Keratinocyte (primary cell): ENCODE measurements around the gene GALP. TPM values are rescaled to one million over a fixed set of nuclear protein-coding genes. Genes with fewer than 3 reads are reported as not detected.

Source experiments
- DNase-seq: peaks from one replicate; pipeline ENCODE4 v3.0.0-alpha.2; 2011; ENCODE audit warnings: low read depth, missing footprints, low spot score
- FAIRE-seq: peaks from 2 replicates; lab custom pipeline; 2011; peaks lifted over from hg19 to GRCh38; lab: Jason Lieb, UNC
- H2AFZ ChIP-seq: 2 replicates; pipeline ENCODE4 v1.6.0; 2012; ENCODE audit warnings: low read length, control low read depth, inconsistent platforms; ENCODE audit not compliant: control insufficient read depth
- H3K27ac ChIP-seq: 2 replicates; pipeline ENCODE4 v1.5.1; 2011; ENCODE audit warnings: low read length; ENCODE audit not compliant: control insufficient read depth, insufficient read depth
- H3K27me3 ChIP-seq: 3 replicates; pipeline ENCODE4 v1.6.0; 2011; ENCODE audit warnings: low read length; ENCODE audit not compliant: control insufficient read depth, insufficient read depth; ENCODE audit errors: extremely low read depth
- H3K36me3 ChIP-seq, 2 experiments: 2 replicates in 1 of 2; 3 replicates in 1 of 2; pipeline ENCODE4 v1.5.1; 2011; ENCODE audit warnings: low read length in 2 of 2, mild to moderate bottlenecking in 1 of 2; ENCODE audit not compliant: control insufficient read depth in 2 of 2, insufficient read depth in 2 of 2; ENCODE audit errors: extremely low read depth in 1 of 2
- H3K4me1 ChIP-seq: 3 replicates; pipeline ENCODE4 v1.5.1; 2011; ENCODE audit warnings: low read length; ENCODE audit not compliant: control insufficient read depth, insufficient read depth; ENCODE audit errors: extremely low read depth
- H3K4me2 ChIP-seq: 3 replicates; pipeline ENCODE4 v1.6.0; 2011; ENCODE audit warnings: low read depth, low read length; ENCODE audit not compliant: control insufficient read depth, insufficient read depth; ENCODE audit errors: extremely low read depth
- H3K4me3 ChIP-seq, 3 experiments: fragments of 200-600 bp in 1 of 3; sonication (generic) in 1 of 3; 2 replicates in 2 of 3; 3 replicates in 1 of 3; pipeline ENCODE4 v1.5.1; 2011 to 2016; ENCODE audit warnings: low read length in 3 of 3, mild to moderate bottlenecking in 3 of 3, control low read depth in 2 of 3, inconsistent platforms in 1 of 3, low read depth in 1 of 3, mixed read lengths in 1 of 3, mixed run types in 1 of 3, moderate library complexity in 1 of 3; ENCODE audit not compliant: control insufficient read depth in 2 of 3, insufficient read depth in 2 of 3; ENCODE audit errors: extremely low read depth in 1 of 3
- H3K79me2 ChIP-seq: 2 replicates; pipeline ENCODE4 v1.6.0; 2012; ENCODE audit warnings: low read length; ENCODE audit not compliant: control insufficient read depth, insufficient read depth
- H3K9ac ChIP-seq: 3 replicates; pipeline ENCODE4 v1.6.0; 2011; ENCODE audit warnings: low read length; ENCODE audit not compliant: control insufficient read depth, insufficient read depth; ENCODE audit errors: extremely low read depth
- H3K9me1 ChIP-seq: 3 replicates; pipeline ENCODE4 v1.6.0; 2011; ENCODE audit warnings: low read length; ENCODE audit not compliant: control insufficient read depth, insufficient read depth; ENCODE audit errors: extremely low read depth
- H3K9me3 ChIP-seq: 2 replicates; pipeline ENCODE4 v1.5.1; 2012; ENCODE audit warnings: low read depth, low read length; ENCODE audit not compliant: control insufficient read depth
- H4K20me1 ChIP-seq: 3 replicates; pipeline ENCODE4 v1.6.0; 2011; ENCODE audit warnings: low read length; ENCODE audit not compliant: control insufficient read depth, insufficient read depth; ENCODE audit errors: extremely low read depth
- EZH2 ChIP-seq: IDR thresholded peaks from one replicate; pipeline ENCODE4 v1.6.1; 2012; ENCODE audit warnings: inconsistent platforms, mild to moderate bottlenecking, low read length, moderate library complexity
- dilution Hi-C: fragments of 300-500 bp; cut with MboI; formaldehyde crosslinking; loops from one replicate; pipeline ENCODE4 v1.7.0; 2020; ENCODE audit warnings: low sequenced_read_pairs; ENCODE audit not compliant: extremely low pct_ligation_motif_present
- polyA plus RNA-seq, 5 experiments: library from polyadenylated mRNA; depleted of rRNA in 3 of 5; stranded (reverse) in 3 of 5; stranded (forward) in 1 of 5; unstranded in 1 of 5; fragments of >200 nt; gene quantifications; 1 replicate in 1 of 5; 2 replicates in 3 of 5; 3 replicates in 1 of 5; pipeline versions ENCODE4 v1.2.1 to v1.2.3, GENCODE V29; 2011 to 2012; ENCODE audit warnings: missing spikeins in 2 of 5, low read depth in 1 of 5, low replicate concordance in 1 of 5
- TF ChIP-seq, protein P1 (sequence below), 3 experiments: IDR thresholded peaks in 1 of 3; conservative IDR thresholded peaks in 1 of 3; optimal IDR thresholded peaks in 1 of 3; 2 replicates in 2 of 3; 3 replicates in 1 of 3; pipeline versions ENCODE3 to v1.5.1; 2011; ENCODE audit warnings: low read length in 3 of 3, mild to moderate bottlenecking in 3 of 3, moderate library complexity in 2 of 3, control low read depth in 1 of 3, inconsistent platforms in 1 of 3; ENCODE audit not compliant: insufficient read depth in 2 of 3; ENCODE audit errors: extremely low read depth in 1 of 3

Gene GALP
- polyA plus RNA-seq, 1 donor (not counting 4 experiments of a cell fraction or from before 2014, with no cell fraction given), result not detected

DNA sequence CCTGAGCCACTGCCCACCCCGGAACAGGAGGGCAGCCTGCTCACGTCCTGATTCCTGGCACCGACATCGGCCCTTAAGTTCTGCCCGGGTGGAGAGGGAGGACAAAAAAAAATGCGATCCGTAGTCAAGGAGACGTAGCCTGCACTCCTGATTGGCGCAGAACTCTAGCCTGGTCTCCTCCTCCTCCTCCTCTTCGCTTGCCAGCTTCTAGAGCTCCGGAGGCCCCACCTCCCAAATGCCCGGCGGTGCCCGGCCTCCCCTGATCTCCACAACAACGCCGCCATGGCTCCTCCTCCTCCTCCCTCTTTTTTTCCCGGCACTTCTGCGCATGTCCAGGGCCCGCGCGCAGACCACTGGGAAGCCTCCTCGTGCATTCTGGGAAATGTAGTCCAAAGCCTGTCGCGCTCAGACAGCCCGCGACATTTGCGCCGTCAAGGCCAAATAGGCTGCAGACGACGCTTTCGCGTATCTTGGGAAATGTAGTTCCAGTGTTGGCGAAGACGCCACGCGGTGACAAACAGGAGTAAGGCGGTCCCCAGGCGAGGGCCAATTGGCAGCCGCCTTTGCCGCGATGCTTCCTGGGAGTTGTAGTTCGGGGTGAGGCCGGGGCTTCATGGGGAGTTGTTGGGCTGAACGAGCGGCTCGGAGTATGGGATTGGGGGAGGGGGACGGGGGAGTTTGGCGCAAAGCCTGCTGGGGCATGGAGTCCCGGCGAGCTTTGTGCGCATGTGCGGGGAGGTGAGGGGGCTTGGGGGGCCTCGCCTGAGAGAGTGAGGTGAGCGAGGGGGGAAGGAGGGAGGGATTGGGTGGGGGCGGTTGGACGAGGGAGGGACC is 35.0 kb upstream of the GALP start, which contains the start of gene ZNF444:
Gene ZNF444, plus strand, starts transcription at position 705 of the 834 bp plus-strand sequence. CDS start 5,625 bp downstream, outside the sequence.
- H3K4me1 ChIP-seq, result peaks cover 13% of the 10 kb centered on the region
- peaks cover 3 to 6% of the 10 kb centered on the region in 2 experiments for H3K36me3 ChIP-seq
- no peaks in the 10 kb centered on the region for H3K9me3 ChIP-seq
- no peak for TF ChIP-seq EZH2
- TF ChIP-seq, protein P1, sequence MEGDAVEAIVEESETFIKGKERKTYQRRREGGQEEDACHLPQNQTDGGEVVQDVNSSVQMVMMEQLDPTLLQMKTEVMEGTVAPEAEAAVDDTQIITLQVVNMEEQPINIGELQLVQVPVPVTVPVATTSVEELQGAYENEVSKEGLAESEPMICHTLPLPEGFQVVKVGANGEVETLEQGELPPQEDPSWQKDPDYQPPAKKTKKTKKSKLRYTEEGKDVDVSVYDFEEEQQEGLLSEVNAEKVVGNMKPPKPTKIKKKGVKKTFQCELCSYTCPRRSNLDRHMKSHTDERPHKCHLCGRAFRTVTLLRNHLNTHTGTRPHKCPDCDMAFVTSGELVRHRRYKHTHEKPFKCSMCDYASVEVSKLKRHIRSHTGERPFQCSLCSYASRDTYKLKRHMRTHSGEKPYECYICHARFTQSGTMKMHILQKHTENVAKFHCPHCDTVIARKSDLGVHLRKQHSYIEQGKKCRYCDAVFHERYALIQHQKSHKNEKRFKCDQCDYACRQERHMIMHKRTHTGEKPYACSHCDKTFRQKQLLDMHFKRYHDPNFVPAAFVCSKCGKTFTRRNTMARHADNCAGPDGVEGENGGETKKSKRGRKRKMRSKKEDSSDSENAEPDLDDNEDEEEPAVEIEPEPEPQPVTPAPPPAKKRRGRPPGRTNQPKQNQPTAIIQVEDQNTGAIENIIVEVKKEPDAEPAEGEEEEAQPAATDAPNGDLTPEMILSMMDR (optimal IDR thresholded peaks at IDR 0.05 in 1 of 3, IDR thresholded peaks at IDR 0.05 in 1 of 3, conservative IDR thresholded peaks at IDR 0.05 in 1 of 3; ENCODE audit: extremely low read depth in 1 of 3, insufficient read depth in 2 of 3, low read length in 3 of 3), result no peak
- H3K9ac ChIP-seq, result peak within 1 kb of the TSS; percentile 77
- dilution Hi-C loops, result no loop called here
- H4K20me1 ChIP-seq, result no peaks in the 10 kb centered on the region
- H3K27ac ChIP-seq, result peak within 1 kb of the TSS; percentile 80
- no peaks in the 10 kb centered on the region for H3K9me1 ChIP-seq
- peaks cover 29% of the 10 kb centered on the region for H3K79me2 ChIP-seq
- peak within 1 kb of the TSS; percentile 59 to 86 (median 79) for H3K4me3 ChIP-seq
- FAIRE-seq (peak; percentile 87), DNase-seq (peak; percentile 93)
- no peaks in the 10 kb centered on the region for H3K27me3 ChIP-seq
- peak within 1 kb of the TSS; percentile 88 for H2AFZ ChIP-seq
- H3K4me2 ChIP-seq, result peak within 1 kb of the TSS; percentile 92

DNA sequence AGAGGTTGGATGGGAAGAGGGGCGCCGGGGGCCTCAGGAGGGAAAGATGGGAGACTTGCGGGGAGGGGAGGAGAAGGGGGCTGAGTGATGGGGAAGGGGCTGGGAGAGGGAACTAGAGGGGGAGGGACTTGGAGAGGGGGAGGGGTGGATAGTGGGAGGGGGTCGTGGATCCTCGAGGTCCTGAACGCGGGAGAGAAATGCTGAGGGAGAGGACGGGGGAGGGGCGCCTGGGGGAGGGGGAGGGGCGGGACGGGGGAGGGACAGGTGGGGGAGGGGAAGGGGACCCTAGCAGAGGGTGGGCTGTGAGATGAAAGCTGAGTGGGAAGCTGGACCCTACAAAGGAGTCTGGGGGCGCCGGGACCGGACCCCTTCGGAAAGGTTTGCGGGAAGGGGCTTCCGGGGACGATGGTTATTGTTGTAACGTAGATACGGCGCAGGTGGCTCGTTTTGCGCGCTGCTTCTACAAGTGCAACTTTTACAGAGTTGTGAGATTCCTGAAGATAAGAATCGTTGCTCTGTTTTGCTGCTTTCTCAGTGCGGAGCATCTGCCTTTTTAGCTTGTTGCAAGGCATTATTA is 34.3 kb upstream of the GALP start:
- no peak for FAIRE-seq
- no peak for TF ChIP-seq EZH2
- TF ChIP-seq, protein P1 (optimal IDR thresholded peaks at IDR 0.05 in 1 of 3, IDR thresholded peaks at IDR 0.05 in 1 of 3, conservative IDR thresholded peaks at IDR 0.05 in 1 of 3; ENCODE audit: extremely low read depth in 1 of 3, insufficient read depth in 2 of 3, low read length in 3 of 3), result no peak

More for the DNA sequence above, 34.3 kb upstream of the GALP start:
- dilution Hi-C loops, result no loop called here
- peak overlapping the region; percentile 92 for H3K4me2 ChIP-seq
- peak overlapping the region; percentile 59 to 79 (median 74) for H3K4me3 ChIP-seq
- H4K20me1 ChIP-seq, result no peaks in the 10 kb centered on the region
- H3K27ac ChIP-seq, result peak overlapping the region; percentile 20
- H3K36me3 ChIP-seq, result peaks cover 3 to 6% of the 10 kb centered on the region in 2 experiments
- H3K79me2 ChIP-seq, result peaks cover 29% of the 10 kb centered on the region
- peaks cover 13% of the 10 kb centered on the region for H3K4me1 ChIP-seq
- DNase-seq, result no peak
- no peaks in the 10 kb centered on the region for H3K9me1 ChIP-seq
- H3K9ac ChIP-seq, result peak overlapping the region; percentile 64
- H3K9me3 ChIP-seq, result no peaks in the 10 kb centered on the region
- no peaks in the 10 kb centered on the region for H3K27me3 ChIP-seq
- peak overlapping the region; percentile 33 for H2AFZ ChIP-seq
